SK-N-SH (cell line): ENCODE measurements around the gene MAML3. TPM values are rescaled to one million over a fixed set of nuclear protein-coding genes. Genes with fewer than 3 reads are reported as not detected.
A peak's percentile ranks its signal among the peaks of the same experiment; 100 is the strongest.

ENCODE experiments used
- CTCF ChIA-PET: fragments of 300-600, 350-600 bp; formaldehyde crosslinking; extraction: SDS; loops from one replicate; lab custom pipeline; 2021; lab: Yijun Ruan, JAX
- POLR2A ChIA-PET: fragments of 350-600 bp; sonication (Branson Sonifier 250); formaldehyde crosslinking; extraction: SDS; loops from one replicate; lab custom pipeline; 2020; ENCODE audit warnings: antibody characterized with exemption, inconsistent platforms; lab: Yijun Ruan, JAX
- DNase-seq: peaks from one replicate; pipeline ENCODE4 v3.0.0; 2012
- H2AFZ ChIP-seq: fragments of 200-600 bp; sonication (generic); 2 replicates; pipeline ENCODE4 v1.8.1; 2016; ENCODE audit warnings: antibody characterized with exemption, mild to moderate bottlenecking, low read depth
- H3F3A ChIP-seq: fragments of 200-600 bp; sonication (generic); replicated peaks from 2 replicates; pipeline ENCODE3; 2016; ENCODE audit warnings: antibody characterized with exemption, mild to moderate bottlenecking; ENCODE audit not compliant: insufficient read depth
- H3K27ac ChIP-seq, 2 experiments: fragments of 200-500 bp in 1 of 2; fragments of 200-600 bp in 1 of 2; sonication (Bioruptor generic) in 1 of 2; sonication (generic), shearing (Covaris generic) in 1 of 2; 2 replicates each; pipeline versions ENCODE4 v1.5.1 to v1.6.1; 2014 to 2016; ENCODE audit warnings: low read depth in 2 of 2, inconsistent platforms in 1 of 2, low read length in 1 of 2, mild to moderate bottlenecking in 1 of 2, mixed read lengths in 1 of 2
- H3K27me3 ChIP-seq: fragments of 200-600 bp; sonication (generic), shearing (Covaris generic); 2 replicates; pipeline ENCODE4 v1.6.1; 2016; ENCODE audit warnings: mixed run types; ENCODE audit not compliant: insufficient read depth
- H3K36me3 ChIP-seq, 2 experiments: fragments of 200-500 bp in 1 of 2; fragments of 200-600 bp in 1 of 2; sonication (Bioruptor generic) in 1 of 2; sonication (generic) in 1 of 2; replicated peaks in 1 of 2; 2 replicates each; pipeline versions ENCODE3 to v1.5.1; 2014 to 2016; ENCODE audit warnings: low read length in 1 of 2, mild to moderate bottlenecking in 1 of 2; ENCODE audit not compliant: insufficient read depth in 2 of 2, control insufficient read depth in 1 of 2
- H3K4me1 ChIP-seq, 2 experiments: fragments of 200-500 bp in 1 of 2; fragments of 200-600 bp in 1 of 2; sonication (Bioruptor generic) in 1 of 2; sonication (generic), shearing (Covaris generic) in 1 of 2; 2 replicates each; pipeline versions ENCODE4 v1.5.1 to v1.6.1; 2014 to 2016; ENCODE audit warnings: low read depth in 1 of 2, low read length in 1 of 2, mixed run types in 1 of 2; ENCODE audit not compliant: insufficient read depth in 2 of 2, control insufficient read depth in 1 of 2
- H3K4me2 ChIP-seq: fragments of 200-600 bp; sonication (generic), shearing (Covaris generic); 2 replicates; pipeline ENCODE4 v1.6.1; 2017; ENCODE audit warnings: mixed run types
- H3K4me3 ChIP-seq, 2 experiments: fragments of 200-500 bp in 1 of 2; fragments of 200-600 bp in 1 of 2; sonication (Bioruptor generic) in 1 of 2; sonication (generic), shearing (Covaris generic) in 1 of 2; 2 replicates each; pipeline versions ENCODE4 v1.5.1 to v1.8.1; 2014 to 2016; ENCODE audit warnings: low read depth in 2 of 2, inconsistent platforms in 1 of 2, low read length in 1 of 2, mild to moderate bottlenecking in 1 of 2, mixed read lengths in 1 of 2, moderate library complexity in 1 of 2
- H3K79me2 ChIP-seq: fragments of 200-600 bp; sonication (generic); 2 replicates; pipeline ENCODE4 v1.8.1; 2017; ENCODE audit warnings: mild to moderate bottlenecking; ENCODE audit not compliant: insufficient read depth
- H3K9ac ChIP-seq: fragments of 200-600 bp; sonication (generic); 2 replicates; pipeline ENCODE4 v1.6.1; 2017; ENCODE audit warnings: mixed run types
- H3K9me2 ChIP-seq: fragments of 200-600 bp; sonication (generic); 2 replicates; pipeline ENCODE4 v1.6.1; 2017; ENCODE audit warnings: mixed run types
- H3K9me3 ChIP-seq: fragments of 200-600 bp; sonication (generic); 2 replicates; pipeline ENCODE4 v1.6.1; 2017; ENCODE audit warnings: mixed run types, mild to moderate bottlenecking, moderate library complexity
- H4K20me1 ChIP-seq: fragments of 200-600 bp; sonication (generic); 2 replicates; pipeline ENCODE4 v1.6.1; 2017; ENCODE audit warnings: mild to moderate bottlenecking, mixed run types; ENCODE audit not compliant: insufficient read depth
- FOXJ3 ChIP-seq: sonication (generic); formaldehyde crosslinking; IDR thresholded peaks from 2 replicates; pipeline ENCODE4 v1.5.1; 2020; ENCODE audit warnings: mild to moderate bottlenecking, missing genetic modification reagents
- FOXM1 ChIP-seq: IDR thresholded peaks from 2 replicates; pipeline ENCODE4 v1.4.0; 2012; ENCODE audit warnings: low read depth, mild to moderate bottlenecking
- GABPA ChIP-seq: IDR thresholded peaks from 2 replicates; pipeline ENCODE4 v1.4.0; 2012; ENCODE audit warnings: low read depth, mild to moderate bottlenecking
- MAX ChIP-seq: IDR thresholded peaks from 2 replicates; pipeline ENCODE4 v1.4.0; 2012; ENCODE audit warnings: low read depth
- POLR2AphosphoS5 ChIP-seq: IDR thresholded peaks from 2 replicates; pipeline ENCODE4 v1.6.1; 2012; ENCODE audit warnings: low read depth, low read length
- RAD21 ChIP-seq: IDR thresholded peaks from 2 replicates; pipeline ENCODE4 v1.6.1; 2012; ENCODE audit warnings: mild to moderate bottlenecking, low read length
- RCOR1 ChIP-seq: fragments of 150-350 bp; IDR thresholded peaks from 2 replicates; pipeline ENCODE4 v1.6.1; 2017; ENCODE audit warnings: antibody characterized with exemption, low read length
- REST ChIP-seq: IDR thresholded peaks from 2 replicates; pipeline ENCODE4 v1.6.1; 2012; ENCODE audit warnings: mild to moderate bottlenecking, low read depth, low read length, moderate library complexity
- TAF1 ChIP-seq: IDR thresholded peaks from 2 replicates; pipeline ENCODE4 v1.6.1; 2012; ENCODE audit warnings: low read depth, mild to moderate bottlenecking, low read length, moderate library complexity, borderline replicate concordance
- TEAD4 ChIP-seq: IDR thresholded peaks from 2 replicates; pipeline ENCODE4 v1.4.0; 2012; ENCODE audit warnings: mild to moderate bottlenecking, borderline replicate concordance; ENCODE audit not compliant: insufficient read depth
- ZBTB33 ChIP-seq: IDR thresholded peaks from 2 replicates; pipeline ENCODE4 v1.4.0; 2012; ENCODE audit warnings: low read depth, borderline replicate concordance
- WGBS: methylation state at CpG from one replicate; pipeline ENCODE4 v1.1.6; 2017; ENCODE audit warnings: low lambda C conversion rate; 5-methylcytosine and 5-hydroxymethylcytosine counted together
- polyA plus RNA-seq, 3 experiments: library from polyadenylated mRNA; depleted of rRNA; stranded (reverse); fragments of >200 nt; gene quantifications; 2 replicates each; pipeline ENCODE4 v1.2.3, GENCODE V29; 2012
- TF ChIP-seq, protein P1 (sequence below): fragments of 150-350 bp; IDR thresholded peaks from 2 replicates; pipeline ENCODE4 v1.6.1; 2017; ENCODE audit warnings: antibody characterized with exemption, low read length, low read depth, borderline replicate concordance
- TF ChIP-seq, protein P2 (sequence below): fragments of 150-350 bp; IDR thresholded peaks from 2 replicates; pipeline ENCODE4 v1.6.1; 2016; ENCODE audit warnings: mild to moderate bottlenecking, low read depth, low read length

MAML3 gene
- polyA plus RNA-seq, 1 of the 3 experiments (the other 2 are of a cell fraction), result 5.3 TPM

- no peak for TF ChIP-seq REST
- no peak for TF ChIP-seq FOXJ3 (CRISPR knock-in tag)
- no peak for TF ChIP-seq POLR2AphosphoS5
- no peak for TF ChIP-seq GABPA
Observed at GRCh38 chr4:139759097-139759496, 394.9 kb downstream of the MAML3 start (continued).

- 88% methylated on average over 10 of the region's 10 CpGs for WGBS
- Histone ChIP-seq H2AFZ (no peak overlapping the region), H4K20me1 (no peaks in the 10 kb centered on the region), H3K9me2 (no peaks in the 10 kb centered on the region), H3K4me3 (no peak overlapping the region), H3K27ac (peak overlapping the region in 1 of 2 experiments; percentile 53; a peak in 2 of 4 replicates), H3K9me3 (no peaks in the 10 kb centered on the region), H3K4me1 (peaks cover 0 to 35% of the 10 kb centered on the region in 2 experiments; a peak in 2 of 4 replicates), H3K4me2 (no peak overlapping the region), H3K9ac (no peak overlapping the region), H3K27me3 (no peaks in the 10 kb centered on the region), H3K79me2 (no peaks in the 10 kb centered on the region), H3F3A (no peaks in the 10 kb centered on the region), H3K36me3 (peaks cover 0 to 4% of the 10 kb centered on the region in 2 experiments)
- TF ChIP-seq RAD21 (no peak), MAX (no peak), FOXM1 (no peak), FOXJ3 (CRISPR knock-in tag) (no peak), TAF1 (no peak), POLR2AphosphoS5 (no peak), RCOR1 (no peak), TEAD4 (no peak), ZBTB33 (no peak)
- TF ChIP-seq, protein P1, sequence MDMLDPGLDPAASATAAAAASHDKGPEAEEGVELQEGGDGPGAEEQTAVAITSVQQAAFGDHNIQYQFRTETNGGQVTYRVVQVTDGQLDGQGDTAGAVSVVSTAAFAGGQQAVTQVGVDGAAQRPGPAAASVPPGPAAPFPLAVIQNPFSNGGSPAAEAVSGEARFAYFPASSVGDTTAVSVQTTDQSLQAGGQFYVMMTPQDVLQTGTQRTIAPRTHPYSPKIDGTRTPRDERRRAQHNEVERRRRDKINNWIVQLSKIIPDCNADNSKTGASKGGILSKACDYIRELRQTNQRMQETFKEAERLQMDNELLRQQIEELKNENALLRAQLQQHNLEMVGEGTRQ, result no peak
- TF ChIP-seq, protein P2, sequence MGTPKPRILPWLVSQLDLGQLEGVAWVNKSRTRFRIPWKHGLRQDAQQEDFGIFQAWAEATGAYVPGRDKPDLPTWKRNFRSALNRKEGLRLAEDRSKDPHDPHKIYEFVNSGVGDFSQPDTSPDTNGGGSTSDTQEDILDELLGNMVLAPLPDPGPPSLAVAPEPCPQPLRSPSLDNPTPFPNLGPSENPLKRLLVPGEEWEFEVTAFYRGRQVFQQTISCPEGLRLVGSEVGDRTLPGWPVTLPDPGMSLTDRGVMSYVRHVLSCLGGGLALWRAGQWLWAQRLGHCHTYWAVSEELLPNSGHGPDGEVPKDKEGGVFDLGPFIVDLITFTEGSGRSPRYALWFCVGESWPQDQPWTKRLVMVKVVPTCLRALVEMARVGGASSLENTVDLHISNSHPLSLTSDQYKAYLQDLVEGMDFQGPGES, result no peak
- no peak for DNase-seq
- ChIA-PET POLR2A (no interaction called here), CTCF (interaction anchor here (0.8 kb wide), 1 partner anchor 144 kb away, joined by 3 read pairs; no protein-coding TSS in a partner anchor)
Observed at GRCh38 chr4:139756391-139757180, 397.4 kb downstream of the MAML3 start.
